K562 (cell line): ENCODE data around the gene CKLF. TPM values are rescaled to one million over a fixed set of nuclear protein-coding genes. Genes with fewer than 3 reads are reported as not detected.

Experiments used
- CBX8 ChIP-seq: fragments of 200-600 bp; sonication (generic); IDR thresholded peaks from 2 replicates; pipeline ENCODE4 v1.6.1; 2012; ENCODE audit warnings: borderline replicate concordance, mixed run types, low read depth, mild to moderate bottlenecking, moderate library complexity, mixed read lengths, low read length, control low read depth, inconsistent platforms; ENCODE audit not compliant: poor library complexity, severe bottlenecking; ENCODE audit errors: extremely low read depth
- CSDE1 ChIP-seq, 2 experiments: fragments of 450-650 bp; IDR thresholded peaks; 2 replicates each; pipeline ENCODE4 v1.6.1; 2016; ENCODE audit warnings: mild to moderate bottlenecking in 1 of 2
- FOSL1 ChIP-seq: fragments of 200-800 bp; sonication (Bioruptor generic); conservative IDR thresholded peaks from 2 replicates; pipeline ENCODE4 v1.6.1; 2016; ENCODE audit warnings: missing genetic modification characterization, missing compliant biosample characterization
- FOXK1 ChIP-seq: sonication (generic); formaldehyde crosslinking; IDR thresholded peaks from 2 replicates; pipeline ENCODE4 v1.8.0; 2022; ENCODE audit warnings: missing genetic modification reagents, mild to moderate bottlenecking, borderline replicate concordance
- GTF2E2 ChIP-seq: fragments of 200-800 bp; sonication (Bioruptor generic); IDR thresholded peaks from 2 replicates; pipeline ENCODE4 v1.6.1; 2016; ENCODE audit warnings: missing genetic modification characterization, missing compliant biosample characterization
- KDM4B ChIP-seq, 2 experiments: fragments of 450-650 bp in 1 of 2; sonication (generic) in 1 of 2; IDR thresholded peaks; 2 replicates each; pipeline ENCODE4 v1.6.1; 2016 to 2017; ENCODE audit warnings: borderline replicate concordance in 2 of 2, antibody characterized with exemption in 1 of 2, low read depth in 1 of 2, mild to moderate bottlenecking in 1 of 2
- MCM2 ChIP-seq: fragments of 450-650 bp; IDR thresholded peaks from 2 replicates; pipeline ENCODE4 v1.6.1; 2017; ENCODE audit warnings: low read depth, mild to moderate bottlenecking
- PRDM10 ChIP-seq: fragments of 450-650 bp; IDR thresholded peaks from 2 replicates; pipeline ENCODE4 v1.6.1; 2018; ENCODE audit not compliant: partially characterized antibody
- RCOR1 ChIP-seq, 2 experiments: IDR thresholded peaks; 2 replicates each; pipeline ENCODE4 v1.6.1; 2012; ENCODE audit warnings: low read depth in 2 of 2, low read length in 2 of 2, borderline replicate concordance in 1 of 2, improper control_type of control experiment in 1 of 2
- TARDBP ChIP-seq: fragments of 450-650 bp; IDR thresholded peaks from 2 replicates; pipeline ENCODE4 v1.6.1; 2016
- THRA ChIP-seq: fragments of 450-650 bp; IDR thresholded peaks from 2 replicates; pipeline ENCODE4 v1.6.1; 2017; ENCODE audit warnings: mild to moderate bottlenecking, moderate library complexity
- THRAP3 ChIP-seq: fragments of 450-650 bp; IDR thresholded peaks from 2 replicates; pipeline ENCODE4 v1.6.1; 2016; ENCODE audit warnings: mild to moderate bottlenecking, inconsistent platforms, borderline replicate concordance
- TOE1 ChIP-seq, 2 experiments: fragments of 450-650 bp in 1 of 2; sonication (generic) in 1 of 2; formaldehyde crosslinking in 1 of 2; IDR thresholded peaks; 2 replicates each; pipeline versions ENCODE4 v1.7.1 to v1.8.0; 2016 to 2022; ENCODE audit warnings: borderline replicate concordance in 2 of 2, mild to moderate bottlenecking in 2 of 2, antibody characterized with exemption in 1 of 2, inconsistent platforms in 1 of 2, low read depth in 1 of 2, missing genetic modification reagents in 1 of 2, moderate library complexity in 1 of 2
- YBX1 ChIP-seq: fragments of 450-650 bp; IDR thresholded peaks from 2 replicates; pipeline ENCODE4 v1.7.1; 2016; ENCODE audit warnings: mild to moderate bottlenecking
- ZFP91 ChIP-seq: sonication (generic); formaldehyde crosslinking; IDR thresholded peaks from 2 replicates; pipeline ENCODE4 v1.8.0; 2022; ENCODE audit warnings: mild to moderate bottlenecking, missing genetic modification reagents
- ZNF133 ChIP-seq: fragments of 250-450 bp; sonication (Bioruptor Pico); IDR thresholded peaks from 2 replicates; pipeline ENCODE4 v1.4.0; 2020; ENCODE audit warnings: mild to moderate bottlenecking
- ZNF134 ChIP-seq: fragments of 250-450 bp; sonication (Bioruptor Pico); conservative IDR thresholded peaks from 2 replicates; pipeline ENCODE4 v1.4.0; 2020
- ZNF263 ChIP-seq: sonication (generic); formaldehyde crosslinking; IDR thresholded peaks from 2 replicates; pipeline ENCODE4 v1.8.0; 2022; ENCODE audit warnings: mild to moderate bottlenecking, missing genetic modification reagents, borderline replicate concordance
- ZNF75A ChIP-seq: fragments of 450-650 bp; formaldehyde crosslinking; IDR thresholded peaks from 2 replicates; pipeline ENCODE4 v1.4.0; 2020; ENCODE audit warnings: mild to moderate bottlenecking
- polyA plus RNA-seq, 8 experiments: library from polyadenylated mRNA; depleted of rRNA in 4 of 8; stranded (reverse) in 5 of 8; unstranded in 3 of 8; fragments of >200 nt; fragmentation: Nextera tagmentation in 2 of 8; fragmentation: Illumina TruSeq in 1 of 8; extraction: Ambion mirVana in 2 of 8; extraction: Trizol in 1 of 8; gene quantifications; 2 replicates each; pipeline versions ENCODE4 v1.2.1 to v1.2.3, GENCODE V29; 2011 to 2014; ENCODE audit warnings: inconsistent platforms in 1 of 8, missing spikeins in 1 of 8
- total RNA-seq, 7 experiments: library from RNA; depleted of rRNA in 6 of 7; stranded (reverse); fragments of >200 nt in 6 of 7; fragmentation: Illumina TruSeq in 2 of 7; extraction: Trizol in 2 of 7; gene quantifications; 2 replicates each; pipeline versions ENCODE4 v1.2.1 to v1.2.3, GENCODE V29; 2011 to 2021; ENCODE audit warnings: low replicate concordance in 1 of 7

CKLF gene
- total and polyA plus RNA-seq, 9 of the 15 experiments (the other 6 are each of a cell fraction or from before 2014, with no cell fraction given): 84.8 to 322 (median 118) TPM

GRCh38 chr16:66516808-66517585, 35.4 kb upstream of the CKLF start (continued):
- TF ChIP-seq THRAP3 (no peak), THRA (no peak), RCOR1 (IDR thresholded peaks at IDR 0.05; ENCODE audit: borderline replicate concordance in 1 of 2, low read depth in 2 of 2, low read length in 2 of 2) (peak in 1 of 2 experiments; percentile 70; a peak in 2 of 4 replicates), FOXK1 (CRISPR knock-in tag) (no peak), TARDBP (no peak), ZNF263 (no peak), CSDE1 (IDR thresholded peaks at IDR 0.05) (no peak), ZFP91 (CRISPR knock-in tag) (no peak), MCM2 (no peak), KDM4B (IDR thresholded peaks at IDR 0.05; ENCODE audit: borderline replicate concordance in 2 of 2, low read depth in 1 of 2) (peak in 1 of 2 experiments; percentile 19; a peak in 1 of 4 replicates), ZNF133 (no peak), CBX8 (no peak), PRDM10 (no peak), FOSL1 (peak; percentile 97), ZNF134 (CRISPR knock-in tag) (no peak), ZNF75A (CRISPR knock-in tag) (no peak), YBX1 (no peak), TOE1 (IDR thresholded peaks at IDR 0.05; ENCODE audit: borderline replicate concordance) (no peak), TOE1 (CRISPR knock-in tag; IDR thresholded peaks at IDR 0.05; ENCODE audit: borderline replicate concordance, low read depth) (no peak), GTF2E2 (tag) (no peak; the same call in 1 of the 2 replicates)
